Stomach (tissue), 4 donors: ENCODE results near the gene TET1.
"Not testable (repeated sequence)": the region's sequence is repeated elsewhere in the genome, so short reads cannot be mapped to it uniquely, and the experiment has no call there.

Experiments
- CTCF ChIP-seq, 7 experiments: fragments of 450-650 bp in 4 of 7; fragments of 200-600 bp in 3 of 7; sonication (generic) in 3 of 7; IDR thresholded peaks; one replicate each; pipeline ENCODE4 v1.5.1; 2016 to 2019; ENCODE audit warnings: antibody characterized with exemption in 7 of 7, control low read depth in 2 of 7, mild to moderate bottlenecking in 1 of 7
- EP300 ChIP-seq: sonication (generic); formaldehyde crosslinking; IDR thresholded peaks from one replicate; pipeline ENCODE4 v1.6.1; 2017; ENCODE audit warnings: antibody characterized with exemption

DNA sequence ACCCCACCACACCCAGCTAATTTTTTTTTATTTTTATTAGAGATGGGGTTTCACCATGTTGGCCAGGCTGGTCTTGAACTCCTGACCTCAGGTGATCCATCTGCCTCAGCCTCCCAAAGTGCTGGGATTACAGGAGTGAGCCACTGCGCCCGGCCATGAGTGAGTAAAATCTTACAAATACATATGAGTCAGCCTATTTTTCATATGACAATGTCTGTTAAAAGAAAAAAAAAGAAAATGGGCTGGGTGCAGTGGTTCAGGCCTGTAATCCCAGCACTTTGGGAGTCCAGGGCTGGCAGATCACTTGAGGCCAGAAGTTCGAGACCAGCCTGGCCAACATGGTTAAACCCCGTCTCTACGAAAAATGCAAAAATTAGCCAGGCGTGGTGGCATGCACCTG is 24.1 kb downstream of the TET1 start:
- TF ChIP-seq EP300; CTCF (IDR thresholded peaks at IDR 0.05): not testable (repeated sequence)
